NCI-H1417 treated with DMSO at 0.1 percent for 48 hours (cell line): ENCODE data around the gene TSPAN32.

Experiments
- DNase-seq: peaks from one replicate; lab custom pipeline; 2025; lab: John Stamatoyannopoulos, UW

The TSPAN32 gene

GRCh38 chr11:2289350-2289749 lies 12.5 kb upstream of the TSPAN32 start:
- DNase-seq = no peak

DNA sequence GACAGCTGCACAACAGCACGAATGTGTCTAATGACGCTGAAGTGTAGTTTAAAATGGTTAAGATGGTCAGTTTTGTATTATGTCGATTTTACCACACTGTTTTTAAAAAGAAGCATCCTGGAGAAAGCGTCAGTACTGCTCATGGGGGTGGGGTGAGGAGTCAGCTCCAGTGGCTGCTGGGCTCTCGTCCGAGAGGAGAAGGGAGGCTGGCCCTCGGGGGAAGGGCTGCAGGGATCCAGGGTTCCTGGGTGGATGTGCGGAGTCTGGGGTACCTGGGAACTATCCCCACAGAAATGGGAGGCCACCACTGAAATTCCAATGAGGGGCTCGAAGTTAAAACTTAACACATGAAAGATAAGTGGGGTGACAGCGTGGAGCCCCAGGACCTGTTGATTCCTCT lies 12.0 kb upstream of the TSPAN32 start:
- DNase-seq = no peak

GRCh38 chr11:2290351-2290841 lies 11.4 kb upstream of the TSPAN32 start:
- no peak for DNase-seq

DNA sequence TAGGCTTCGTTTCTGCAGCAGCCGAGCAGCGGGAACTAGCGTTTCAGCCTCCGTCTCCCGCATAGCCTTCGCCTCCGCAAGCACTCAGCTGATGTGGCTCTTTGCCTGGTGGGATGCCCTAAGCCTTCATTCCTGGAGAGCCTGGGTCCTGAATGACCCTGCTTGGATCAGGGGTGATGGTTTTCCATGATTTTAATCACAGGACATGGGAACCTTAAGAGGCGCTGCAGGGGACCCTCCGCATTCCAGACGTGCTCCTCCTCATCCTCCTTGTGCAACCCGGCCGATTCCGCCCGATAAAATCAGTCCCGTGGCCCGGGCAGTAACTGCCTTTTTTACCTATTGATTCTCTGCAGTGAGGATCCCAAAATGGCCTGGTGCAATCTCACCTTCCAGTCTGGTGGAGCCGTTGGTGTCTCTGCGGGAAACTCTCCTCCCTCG lies 8.3 kb upstream of the TSPAN32 start:
- no peak for DNase-seq

- no peak for DNase-seq
Measured at GRCh38 chr11:2293984-2294925, 7.6 kb upstream of the TSPAN32 start.

DNA sequence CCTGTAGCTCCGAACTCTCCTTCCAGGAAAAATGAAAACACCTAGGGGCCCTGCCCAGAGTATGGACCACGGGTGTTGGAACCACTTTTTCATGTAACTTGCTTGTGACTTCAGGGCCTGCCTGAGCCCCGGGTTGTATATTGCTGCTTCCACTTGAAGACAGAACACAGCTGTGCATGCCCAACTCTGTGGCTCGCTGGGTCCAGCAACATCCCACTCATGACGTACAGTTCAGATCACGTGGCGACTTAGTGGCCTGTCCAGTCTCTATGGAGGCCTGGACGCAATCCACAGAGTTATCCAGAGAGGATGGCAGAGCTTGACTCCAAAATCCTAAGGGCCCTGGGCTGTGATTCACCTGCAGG lies 6.9 kb upstream of the TSPAN32 start:
- no peak for DNase-seq

DNA sequence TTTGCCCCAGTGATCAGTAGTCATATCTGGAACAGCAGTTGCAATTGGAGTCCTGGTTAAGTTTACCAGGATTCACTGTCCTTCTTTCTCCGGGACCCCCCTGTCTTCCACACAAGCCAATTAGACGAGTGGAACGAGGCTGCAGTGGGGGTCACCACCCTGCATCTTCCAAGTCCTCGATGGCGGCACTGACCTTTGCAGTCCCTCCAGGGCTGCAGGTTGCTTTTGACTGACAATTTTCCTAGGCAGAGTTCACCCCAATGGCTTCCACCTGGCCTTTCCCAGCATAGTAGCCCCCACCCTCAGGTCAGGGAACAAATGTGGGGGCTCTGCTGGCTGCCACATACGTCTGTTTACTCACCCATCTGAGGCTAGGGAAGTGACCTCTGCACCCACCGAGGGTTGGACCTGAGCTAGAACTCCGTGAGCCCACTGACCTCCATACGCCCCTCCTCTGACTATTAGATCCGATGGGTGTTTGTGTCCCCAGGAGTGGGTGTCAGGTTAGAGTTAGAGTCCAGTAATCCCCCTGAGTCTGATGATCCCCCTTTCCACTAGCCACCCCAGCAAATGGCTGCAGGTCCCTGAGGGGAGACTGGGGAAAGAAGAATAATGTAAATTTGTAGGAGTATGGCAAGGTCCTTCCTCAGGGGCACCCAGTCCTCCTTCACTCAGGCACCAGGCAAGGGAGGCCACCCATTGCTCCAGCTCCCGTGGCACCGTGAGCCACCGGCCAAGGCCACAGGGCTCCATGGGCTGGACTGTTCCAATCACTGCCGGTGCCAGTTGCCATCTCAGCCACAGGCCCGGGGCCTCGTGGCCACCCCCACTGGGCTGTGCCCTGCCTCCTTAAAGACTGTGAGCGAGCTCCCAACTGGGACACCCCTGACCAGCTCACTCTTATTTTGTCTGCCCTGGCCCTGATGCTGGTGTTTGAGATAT lies 5.6 kb upstream of the TSPAN32 start:
- DNase-seq = no peak

DNA sequence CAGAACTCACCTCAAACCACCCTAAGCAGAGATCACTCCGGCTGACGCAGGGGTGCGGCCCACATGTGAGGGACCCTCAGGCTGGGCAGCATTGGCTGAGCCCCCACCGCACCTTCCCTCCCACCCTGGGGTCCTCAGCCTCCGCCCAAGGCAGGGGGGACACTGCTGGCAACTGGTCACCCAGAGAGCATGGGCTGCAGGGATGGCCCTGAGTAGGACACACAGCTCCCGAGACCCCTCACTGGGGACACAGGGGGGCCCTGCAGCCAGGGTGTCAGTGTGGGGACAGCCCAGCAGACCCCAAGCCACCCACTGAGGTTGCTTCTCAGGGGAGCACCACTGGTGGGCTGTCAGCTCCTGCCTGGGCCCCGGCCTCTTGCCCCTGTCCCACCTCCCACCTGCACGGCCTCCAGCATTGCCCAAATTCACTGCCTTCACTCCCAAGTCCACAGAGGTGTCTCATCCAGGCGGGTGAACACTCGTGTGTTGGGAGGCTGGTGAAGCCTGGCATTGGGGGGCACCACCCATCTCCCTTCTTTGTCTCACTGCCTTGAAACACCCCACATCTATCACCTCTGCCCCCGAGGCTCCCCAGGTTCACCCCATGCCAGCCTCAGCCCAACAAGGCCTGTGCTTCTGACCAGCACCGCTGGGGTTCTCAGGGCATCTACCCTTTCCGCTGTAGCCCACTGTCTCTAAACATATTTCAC lies 4.7 kb upstream of the TSPAN32 start:
- no peak for DNase-seq

GRCh38 chr11:2297623-2298030 lies 4.2 kb upstream of the TSPAN32 start:
- DNase-seq = no peak

GRCh38 chr11:2298131-2298794 lies 3.5 kb upstream of the TSPAN32 start:
- DNase-seq = no peak

DNA sequence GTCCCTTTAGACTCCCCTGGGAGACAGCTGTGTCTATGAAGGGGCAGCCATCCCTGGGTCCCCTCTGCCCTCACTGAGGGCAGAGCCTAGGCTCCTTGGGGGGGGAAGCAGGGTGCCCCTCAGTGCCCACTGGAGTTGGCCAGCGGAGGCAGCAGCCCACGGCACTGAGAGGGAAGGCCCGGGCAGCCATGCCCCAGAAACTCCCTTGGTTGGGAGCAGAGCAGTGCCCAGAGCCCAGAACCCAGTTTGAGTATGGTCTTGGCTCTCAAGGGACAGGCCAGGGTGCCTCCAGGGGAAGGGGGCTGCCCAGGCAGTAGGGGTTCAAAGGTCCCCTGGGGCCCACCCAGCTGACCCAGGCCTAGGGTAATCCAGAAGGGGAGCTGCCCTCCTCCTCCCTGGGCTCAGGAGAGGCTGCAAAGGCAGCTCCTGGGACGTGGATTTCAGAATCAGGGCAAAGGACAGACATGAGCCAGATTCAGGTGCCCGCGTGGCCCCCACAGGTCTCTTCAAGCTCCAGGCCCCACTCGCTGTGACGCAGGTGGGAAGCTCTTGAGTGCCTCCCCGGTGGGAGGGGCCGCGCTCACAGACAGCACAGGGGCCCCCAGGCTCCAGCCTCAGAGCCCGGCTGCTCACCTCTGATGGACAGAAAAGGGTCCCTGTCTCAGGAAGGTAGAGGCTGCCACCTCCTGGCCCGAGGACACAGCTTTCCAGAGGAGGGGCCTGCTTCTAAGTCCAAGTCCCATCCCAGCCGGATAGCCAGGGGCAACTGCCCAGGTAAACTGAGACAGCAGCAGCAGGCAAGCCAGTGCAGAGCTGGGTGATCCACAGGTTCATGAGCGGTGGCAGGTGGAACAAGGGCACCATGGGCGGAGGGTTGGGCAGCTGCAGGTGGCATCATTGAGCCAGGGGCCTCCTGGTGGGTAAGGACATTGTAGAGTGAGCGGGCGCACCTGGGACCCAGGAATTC lies 2.7 kb upstream of the TSPAN32 start:
- DNase-seq = no peak

DNA sequence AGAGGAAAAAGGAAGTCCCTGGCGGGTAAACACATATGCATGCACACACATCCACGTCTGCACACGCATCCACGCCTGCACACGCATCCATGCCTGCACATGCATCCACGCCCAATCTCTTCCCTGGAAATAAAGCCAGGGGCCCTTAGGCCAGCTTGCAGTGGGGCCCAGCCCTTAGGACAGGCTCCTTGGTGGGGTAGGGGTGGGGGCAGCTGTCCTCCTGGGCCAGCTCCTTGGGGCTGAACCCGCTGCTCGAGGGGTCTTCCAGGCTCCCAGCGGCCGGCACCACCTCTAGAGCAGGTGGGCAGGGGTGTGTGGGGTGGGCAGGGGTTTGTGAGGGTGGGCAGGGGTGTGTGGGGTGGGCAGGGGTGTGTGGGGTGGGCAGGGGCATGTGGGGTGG lies 2.0 kb upstream of the TSPAN32 start:
- DNase-seq = no peak

GRCh38 chr11:2300290-2300935 lies 1.4 kb upstream of the TSPAN32 start:
- DNase-seq = no peak

GRCh38 chr11:2300936-2301630 lies 730 bp upstream of the TSPAN32 start:
- no peak for DNase-seq

GRCh38 chr11:2302306-2302895 lies 588 bp downstream of the TSPAN32 start:
- DNase-seq = no peak

- no peak for DNase-seq
Measured at GRCh38 chr11:2302896-2303626, 1.2 kb downstream of the TSPAN32 start.

DNA sequence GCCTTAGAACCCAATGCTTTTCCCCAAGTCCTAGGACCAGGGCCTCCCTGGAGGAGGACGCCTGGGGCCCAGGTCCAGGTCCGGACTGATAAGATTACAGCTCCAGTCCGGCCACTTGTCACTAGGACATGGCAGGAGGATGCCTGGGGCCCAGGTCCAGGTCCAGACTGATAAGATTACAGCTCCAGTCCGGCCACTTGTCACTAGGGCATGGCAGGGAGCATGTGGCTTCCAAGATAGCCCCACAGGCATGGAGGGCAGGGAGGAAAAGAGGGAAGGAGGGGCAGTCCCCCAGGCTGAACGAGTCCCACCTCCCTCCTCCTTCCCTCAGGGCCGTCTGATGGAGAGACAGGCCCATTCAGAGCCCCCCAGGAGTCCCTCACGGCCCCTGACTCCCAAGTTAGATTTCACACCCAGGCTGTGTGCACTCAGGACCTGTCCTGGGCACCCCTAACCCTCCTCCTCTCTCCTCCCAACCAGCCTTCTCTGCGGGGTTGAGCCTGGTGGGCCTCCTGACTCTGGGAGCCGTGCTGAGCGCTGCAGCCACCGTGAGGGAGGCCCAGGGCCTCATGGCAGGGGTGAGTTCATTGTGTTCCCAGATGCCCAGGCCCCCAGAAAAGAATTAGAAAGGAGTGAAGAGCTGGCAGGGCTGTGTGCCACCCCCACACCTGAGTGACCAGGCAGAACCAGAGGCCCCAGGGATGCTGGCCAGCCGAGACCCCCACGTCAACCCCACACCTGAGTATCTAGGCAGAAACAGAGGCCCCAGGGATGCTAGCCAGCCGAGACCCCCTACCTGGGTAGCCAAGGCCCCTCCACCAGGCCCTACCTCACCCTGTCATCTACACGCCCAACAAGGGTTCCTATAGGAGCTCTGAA lies 2.1 kb downstream of the TSPAN32 start:
- no peak for DNase-seq
